ENCODE measurements around the gene MGMT. TPM values are rescaled to one million over a fixed set of nuclear protein-coding genes. Genes with fewer than 3 reads are reported as not detected.

The MGMT gene
- total RNA-seq: 28.8 and 37.8 TPM in 2 replicates

DNA sequence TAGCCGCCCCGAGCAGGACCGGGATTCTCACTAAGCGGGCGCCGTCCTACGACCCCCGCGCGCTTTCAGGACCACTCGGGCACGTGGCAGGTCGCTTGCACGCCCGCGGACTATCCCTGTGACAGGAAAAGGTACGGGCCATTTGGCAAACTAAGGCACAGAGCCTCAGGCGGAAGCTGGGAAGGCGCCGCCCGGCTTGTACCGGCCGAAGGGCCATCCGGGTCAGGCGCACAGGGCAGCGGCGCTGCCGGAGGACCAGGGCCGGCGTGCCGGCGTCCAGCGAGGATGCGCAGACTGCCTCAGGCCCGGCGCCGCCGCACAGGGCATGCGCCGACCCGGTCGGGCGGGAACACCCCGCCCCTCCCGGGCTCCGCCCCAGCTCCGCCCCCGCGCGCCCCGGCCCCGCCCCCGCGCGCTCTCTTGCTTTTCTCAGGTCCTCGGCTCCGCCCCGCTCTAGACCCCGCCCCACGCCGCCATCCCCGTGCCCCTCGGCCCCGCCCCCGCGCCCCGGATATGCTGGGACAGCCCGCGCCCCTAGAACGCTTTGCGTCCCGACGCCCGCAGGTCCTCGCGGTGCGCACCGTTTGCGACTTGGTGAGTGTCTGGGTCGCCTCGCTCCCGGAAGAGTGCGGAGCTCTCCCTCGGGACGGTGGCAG is at the start of gene MGMT:
TSS of gene MGMT (plus strand) at position 539 of the 656 bp plus-strand sequence.

Data from tracheal epithelial cell (primary cell).